ENCODE measurements around the gene SIDT1.

The SIDT1 gene

DNA sequence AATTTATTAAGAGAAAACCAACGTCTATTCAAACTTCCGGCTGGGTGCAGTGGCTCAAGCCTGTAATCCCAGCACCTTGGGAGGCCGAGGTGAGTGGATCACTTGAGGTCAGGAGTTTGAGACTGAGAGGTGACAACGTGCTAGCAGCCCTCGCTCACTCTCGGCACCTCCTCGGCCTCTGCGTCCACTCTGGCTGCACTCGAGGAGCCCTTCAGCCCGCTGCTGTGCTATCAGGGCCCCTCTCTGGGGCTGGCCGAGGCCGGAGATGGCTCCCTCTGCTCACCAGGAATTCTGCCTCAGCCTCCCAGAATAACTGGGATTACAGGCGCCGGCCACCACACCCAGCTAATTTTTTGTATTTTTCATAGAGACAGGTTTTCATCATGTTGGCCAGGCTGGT lies 105.4 kb downstream of the SIDT1 start:
- no peak for DNase-seq (ENCODE audit: low spot score)
- ChIA-PET CTCF (no interaction called here), POLR2A (ENCODE audit: low non-redundant PET) (no interaction called here)
- TF ChIP-seq, protein P1, sequence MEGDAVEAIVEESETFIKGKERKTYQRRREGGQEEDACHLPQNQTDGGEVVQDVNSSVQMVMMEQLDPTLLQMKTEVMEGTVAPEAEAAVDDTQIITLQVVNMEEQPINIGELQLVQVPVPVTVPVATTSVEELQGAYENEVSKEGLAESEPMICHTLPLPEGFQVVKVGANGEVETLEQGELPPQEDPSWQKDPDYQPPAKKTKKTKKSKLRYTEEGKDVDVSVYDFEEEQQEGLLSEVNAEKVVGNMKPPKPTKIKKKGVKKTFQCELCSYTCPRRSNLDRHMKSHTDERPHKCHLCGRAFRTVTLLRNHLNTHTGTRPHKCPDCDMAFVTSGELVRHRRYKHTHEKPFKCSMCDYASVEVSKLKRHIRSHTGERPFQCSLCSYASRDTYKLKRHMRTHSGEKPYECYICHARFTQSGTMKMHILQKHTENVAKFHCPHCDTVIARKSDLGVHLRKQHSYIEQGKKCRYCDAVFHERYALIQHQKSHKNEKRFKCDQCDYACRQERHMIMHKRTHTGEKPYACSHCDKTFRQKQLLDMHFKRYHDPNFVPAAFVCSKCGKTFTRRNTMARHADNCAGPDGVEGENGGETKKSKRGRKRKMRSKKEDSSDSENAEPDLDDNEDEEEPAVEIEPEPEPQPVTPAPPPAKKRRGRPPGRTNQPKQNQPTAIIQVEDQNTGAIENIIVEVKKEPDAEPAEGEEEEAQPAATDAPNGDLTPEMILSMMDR (conservative IDR thresholded peaks at IDR 0.05; ENCODE audit: low read depth) = no peak
- no peak overlapping the region for H3K27ac ChIP-seq

GRCh38 chr3:113638910-113639309 lies 106.6 kb downstream of the SIDT1 start:
- ChIA-PET POLR2A (ENCODE audit: low non-redundant PET) (no interaction called here), CTCF (interaction anchor here (0.6 kb wide), 1 partner anchor 10 kb away, joined by 3 read pairs; no protein-coding TSS in a partner anchor)
- TF ChIP-seq, protein P1 (conservative IDR thresholded peaks at IDR 0.05; ENCODE audit: low read depth) = no peak
- no peak overlapping the region for H3K27ac ChIP-seq
- no peak for DNase-seq (ENCODE audit: low spot score)

DNA sequence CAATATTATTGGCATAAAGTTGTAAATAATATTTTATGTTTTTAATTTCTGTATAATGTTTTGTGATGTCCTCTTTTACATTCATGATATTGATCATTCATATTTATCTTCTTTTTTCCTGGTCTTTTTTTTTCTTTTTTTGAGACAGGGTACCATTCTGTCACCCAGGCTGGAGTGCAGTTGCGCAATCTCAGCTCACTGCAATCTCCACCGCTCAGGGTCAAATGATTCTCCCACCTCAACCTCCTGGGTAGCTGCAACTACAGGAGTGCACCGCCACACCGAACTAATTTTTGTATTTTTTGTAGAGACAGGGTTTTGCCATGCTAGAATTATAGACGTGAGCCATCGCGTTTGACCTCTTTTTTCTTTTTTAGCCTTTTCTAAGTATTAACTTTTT lies 111.2 kb downstream of the SIDT1 start:
- TF ChIP-seq, protein P1 (conservative IDR thresholded peaks at IDR 0.05; ENCODE audit: low read depth) = no peak
- DNase-seq (ENCODE audit: low spot score) = no peak
- ChIA-PET POLR2A (ENCODE audit: low non-redundant PET) (no interaction called here), CTCF (interaction anchor here (0.9 kb wide), 1 partner anchor 608 kb away, joined by 3 read pairs; no protein-coding TSS in a partner anchor)
- no peak overlapping the region for H3K27ac ChIP-seq

DNA sequence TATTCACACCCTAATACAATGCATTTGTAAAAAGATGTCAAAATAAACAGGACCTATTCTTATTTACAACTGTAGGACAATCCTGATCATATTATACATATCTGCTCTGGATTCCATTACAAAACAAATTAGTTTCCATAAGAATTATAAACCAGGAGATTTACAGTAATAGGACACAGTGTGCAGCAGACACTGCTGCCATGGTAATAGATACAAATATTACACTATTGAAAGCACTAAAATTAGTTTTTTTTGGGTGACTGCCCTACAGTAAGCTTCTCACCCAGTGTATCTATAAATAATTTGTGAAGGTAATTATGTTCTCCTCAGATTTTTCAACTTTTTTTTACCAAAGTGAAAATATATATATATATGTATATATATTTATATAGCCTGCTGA lies 116.2 kb downstream of the SIDT1 start:
- TF ChIP-seq, protein P1 (conservative IDR thresholded peaks at IDR 0.05; ENCODE audit: low read depth) = no peak
- ChIA-PET CTCF (interaction anchor here (0.6 kb wide), 1 partner anchor 330 kb away, joined by 4 read pairs; no protein-coding TSS in a partner anchor), POLR2A (ENCODE audit: low non-redundant PET) (no interaction called here)
- no peak for DNase-seq (ENCODE audit: low spot score)
- no peak overlapping the region for H3K27ac ChIP-seq

GRCh38 chr3:113649174-113649845 lies 117.0 kb downstream of the SIDT1 start:
- CTCF ChIA-PET = interaction anchor here (0.6 kb wide), 2 partner anchors 10 to 331 kb away, joined by 3 to 4 read pairs; no protein-coding TSS in a partner anchor
- TF ChIP-seq, protein P1 (conservative IDR thresholded peaks at IDR 0.05; ENCODE audit: low read depth) = no peak
- POLR2A ChIA-PET (ENCODE audit: low non-redundant PET) = no interaction called here
- no peak for DNase-seq (ENCODE audit: low spot score)
- H3K27ac ChIP-seq = no peak overlapping the region

DNA sequence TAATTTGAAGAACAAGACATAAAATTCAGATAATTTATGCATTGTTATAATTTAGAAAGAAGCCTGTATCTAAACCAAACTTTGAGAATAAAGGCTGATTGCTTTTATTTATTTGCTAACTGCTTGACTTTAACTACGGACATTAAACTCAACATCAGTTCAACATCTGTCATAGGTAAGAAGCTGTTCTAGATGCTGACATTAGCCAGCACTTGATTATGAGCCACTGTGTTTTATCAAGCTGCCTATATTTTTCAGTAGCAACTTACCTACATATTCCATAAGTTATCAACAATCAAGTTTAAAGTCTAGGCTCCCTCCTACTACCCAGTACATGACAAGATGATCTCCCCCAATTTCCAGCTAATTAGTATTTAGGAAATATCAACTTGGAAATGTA lies 122.0 kb downstream of the SIDT1 start:
- no peak for DNase-seq (ENCODE audit: low spot score)
- ChIA-PET CTCF (no interaction called here), POLR2A (ENCODE audit: low non-redundant PET) (no interaction called here)
- no peak overlapping the region for H3K27ac ChIP-seq
- TF ChIP-seq, protein P1 (conservative IDR thresholded peaks at IDR 0.05; ENCODE audit: low read depth) = no peak

All from RWPE1 (cell line).